WI38 (cell line): ENCODE data around the gene ACTR3.

Experiments used
- H3K4me3 ChIP-seq: 2 replicates; pipeline ENCODE4 v1.5.1; 2011; ENCODE audit warnings: low read depth, mild to moderate bottlenecking, control low read depth, low read length
- CTCF ChIP-seq: IDR thresholded peaks from 2 replicates; pipeline ENCODE4 v1.5.1; 2012; ENCODE audit warnings: low read depth, mild to moderate bottlenecking, control low read depth, low read length

The ACTR3 gene

GRCh38 chr2:113966832-113967231, 76.9 kb downstream of the ACTR3 start:
- no peak for TF ChIP-seq CTCF
- no peak overlapping the region for H3K4me3 ChIP-seq

- no peak for TF ChIP-seq CTCF
- no peak overlapping the region for H3K4me3 ChIP-seq
These were observed 77.4 kb downstream of the ACTR3 start for GRCh38 chr2:113967272-113967671.

- H3K4me3 ChIP-seq = no peak overlapping the region
- no peak for TF ChIP-seq CTCF
These were observed 82.9 kb downstream of the ACTR3 start for GRCh38 chr2:113972766-113973165.

- no peak overlapping the region for H3K4me3 ChIP-seq
- TF ChIP-seq CTCF = no peak
These were observed 83.9 kb downstream of the ACTR3 start for GRCh38 chr2:113973810-113974209.

- H3K4me3 ChIP-seq = no peak overlapping the region
- TF ChIP-seq CTCF = no peak
These were observed 84.8 kb downstream of the ACTR3 start for GRCh38 chr2:113974727-113975126.

- no peak for TF ChIP-seq CTCF
- H3K4me3 ChIP-seq = no peak overlapping the region
These were observed 86.5 kb downstream of the ACTR3 start for GRCh38 chr2:113976277-113976928.

- no peak for TF ChIP-seq CTCF
- H3K4me3 ChIP-seq = no peak overlapping the region
These were observed 87.3 kb downstream of the ACTR3 start for GRCh38 chr2:113977060-113977659.
